ENCODE measurements around the gene DNLZ. TPM values are rescaled to one million over a fixed set of nuclear protein-coding genes. Genes with fewer than 3 reads are reported as not detected.

The DNLZ gene
- total and polyA plus RNA-seq, 9 of the 15 experiments (the other 6 are each of a cell fraction or from before 2014, with no cell fraction given), result 0.17 to 44.6 (median 3.4) TPM

DNA sequence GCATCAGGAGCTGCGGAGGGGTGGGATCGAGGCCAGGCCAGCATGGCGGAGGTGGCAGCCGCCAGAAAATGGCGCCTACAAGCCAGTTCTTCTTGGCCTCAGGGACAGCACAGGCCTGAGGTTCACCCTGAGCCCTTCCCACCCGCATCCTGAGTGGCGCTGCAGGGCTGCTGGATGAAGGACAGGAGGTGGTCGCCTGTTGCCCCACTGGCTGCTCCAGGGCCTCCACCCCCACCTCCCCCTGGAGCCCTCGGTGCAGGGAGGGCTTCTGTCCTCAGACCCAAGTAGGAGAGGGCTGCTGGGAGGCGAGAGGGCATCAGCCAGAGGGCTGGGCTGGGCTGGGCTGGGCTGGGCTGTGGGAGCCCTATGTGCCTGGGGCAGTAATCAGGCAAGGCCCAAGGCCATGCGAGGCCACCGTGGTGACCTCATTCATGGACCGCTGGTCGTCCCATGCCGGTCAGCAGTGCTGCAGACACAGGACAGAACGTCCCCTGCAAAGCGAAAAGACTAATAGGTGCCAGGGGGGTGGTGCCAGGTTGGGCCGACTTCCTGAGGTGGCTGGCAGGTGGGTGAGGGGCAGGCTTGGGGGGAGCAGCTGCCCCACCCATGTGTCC is 22.4 kb downstream of the DNLZ start (continued):
- TF ChIP-seq, protein P1, sequence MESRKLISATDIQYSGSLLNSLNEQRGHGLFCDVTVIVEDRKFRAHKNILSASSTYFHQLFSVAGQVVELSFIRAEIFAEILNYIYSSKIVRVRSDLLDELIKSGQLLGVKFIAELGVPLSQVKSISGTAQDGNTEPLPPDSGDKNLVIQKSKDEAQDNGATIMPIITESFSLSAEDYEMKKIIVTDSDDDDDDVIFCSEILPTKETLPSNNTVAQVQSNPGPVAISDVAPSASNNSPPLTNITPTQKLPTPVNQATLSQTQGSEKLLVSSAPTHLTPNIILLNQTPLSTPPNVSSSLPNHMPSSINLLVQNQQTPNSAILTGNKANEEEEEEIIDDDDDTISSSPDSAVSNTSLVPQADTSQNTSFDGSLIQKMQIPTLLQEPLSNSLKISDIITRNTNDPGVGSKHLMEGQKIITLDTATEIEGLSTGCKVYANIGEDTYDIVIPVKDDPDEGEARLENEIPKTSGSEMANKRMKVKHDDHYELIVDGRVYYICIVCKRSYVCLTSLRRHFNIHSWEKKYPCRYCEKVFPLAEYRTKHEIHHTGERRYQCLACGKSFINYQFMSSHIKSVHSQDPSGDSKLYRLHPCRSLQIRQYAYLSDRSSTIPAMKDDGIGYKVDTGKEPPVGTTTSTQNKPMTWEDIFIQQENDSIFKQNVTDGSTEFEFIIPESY (CRISPR knock-in tag; IDR thresholded peaks at IDR 0.05), result peak; percentile 100
- peak in 1 of 2 experiments; percentile 18; a peak in 1 of 3 replicates for TF ChIP-seq CBX3 (IDR thresholded peaks at IDR 0.05; ENCODE audit: borderline replicate concordance in 1 of 2, low read length in 2 of 2)
- TF ChIP-seq, protein P2, sequence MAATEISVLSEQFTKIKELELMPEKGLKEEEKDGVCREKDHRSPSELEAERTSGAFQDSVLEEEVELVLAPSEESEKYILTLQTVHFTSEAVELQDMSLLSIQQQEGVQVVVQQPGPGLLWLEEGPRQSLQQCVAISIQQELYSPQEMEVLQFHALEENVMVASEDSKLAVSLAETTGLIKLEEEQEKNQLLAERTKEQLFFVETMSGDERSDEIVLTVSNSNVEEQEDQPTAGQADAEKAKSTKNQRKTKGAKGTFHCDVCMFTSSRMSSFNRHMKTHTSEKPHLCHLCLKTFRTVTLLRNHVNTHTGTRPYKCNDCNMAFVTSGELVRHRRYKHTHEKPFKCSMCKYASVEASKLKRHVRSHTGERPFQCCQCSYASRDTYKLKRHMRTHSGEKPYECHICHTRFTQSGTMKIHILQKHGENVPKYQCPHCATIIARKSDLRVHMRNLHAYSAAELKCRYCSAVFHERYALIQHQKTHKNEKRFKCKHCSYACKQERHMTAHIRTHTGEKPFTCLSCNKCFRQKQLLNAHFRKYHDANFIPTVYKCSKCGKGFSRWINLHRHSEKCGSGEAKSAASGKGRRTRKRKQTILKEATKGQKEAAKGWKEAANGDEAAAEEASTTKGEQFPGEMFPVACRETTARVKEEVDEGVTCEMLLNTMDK (IDR thresholded peaks at IDR 0.05; ENCODE audit: borderline replicate concordance, insufficient read depth, low read depth, low read length, poor library complexity, severe bottlenecking), result peak; percentile 73
- no peak for TF ChIP-seq MECOM (CRISPR knock-in tag; IDR thresholded peaks at IDR 0.05)
- no peak for TF ChIP-seq SRSF9 (IDR thresholded peaks at IDR 0.05; ENCODE audit: borderline replicate concordance, low read depth, low read length)

Measured in K562 (cell line).